CD4-positive, alpha-beta T cell treated with Interleukin-15 for 4 hours (primary cell): ENCODE measurements around the gene ANKRD37.

ENCODE experiments used
- DNase-seq: peaks from one replicate; pipeline ENCODE4 v3.0.0-alpha.2; 2020; ENCODE audit warnings: low spot score

The ANKRD37 gene

DNA sequence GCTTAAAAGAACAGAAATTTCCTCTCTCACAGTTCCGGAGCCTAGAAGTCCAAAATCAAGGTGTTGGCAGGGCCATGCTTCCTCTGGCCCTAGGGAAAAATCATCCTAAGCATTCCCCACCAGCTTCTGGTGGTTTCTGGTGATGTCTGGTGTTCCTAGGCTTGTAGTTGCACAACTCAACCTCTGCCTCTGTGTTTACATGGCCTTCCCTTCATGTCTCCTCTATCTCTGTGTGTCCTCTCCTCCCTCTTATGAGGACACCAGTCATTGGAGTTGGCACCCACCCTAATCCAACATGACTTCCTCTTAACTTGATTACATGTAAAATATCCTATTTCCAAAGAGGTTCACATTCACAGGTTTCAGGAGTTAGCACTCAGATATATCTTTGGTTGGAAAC lies 16.3 kb upstream of the ANKRD37 start:
- DNase-seq: no peak

- no peak for DNase-seq
Observed at GRCh38 chr4:185381288-185382196, 15.1 kb upstream of the ANKRD37 start.

GRCh38 chr4:185382754-185383153 lies 13.9 kb upstream of the ANKRD37 start:
- DNase-seq: no peak

- DNase-seq: no peak
Observed at GRCh38 chr4:185383451-185383850, 13.2 kb upstream of the ANKRD37 start.

DNA sequence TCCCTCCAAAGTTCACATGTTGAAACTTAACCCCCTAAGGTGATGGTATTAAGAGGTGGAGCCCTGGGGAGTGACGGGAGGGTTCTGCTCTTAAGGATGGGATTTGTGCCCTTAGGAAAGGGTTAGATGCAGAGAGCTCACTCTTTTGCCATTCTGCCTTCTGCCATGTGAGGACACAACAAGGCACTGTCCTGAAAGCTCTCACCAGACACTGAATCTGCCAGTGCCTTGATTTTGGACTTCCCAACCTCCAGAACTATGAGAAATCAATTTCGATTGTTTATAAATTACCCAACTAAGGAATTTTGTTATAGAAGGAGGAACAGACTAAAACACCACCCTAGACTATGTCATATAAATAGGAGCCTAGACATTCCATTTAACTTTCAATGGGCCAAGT lies 12.6 kb upstream of the ANKRD37 start:
- no peak for DNase-seq

DNA sequence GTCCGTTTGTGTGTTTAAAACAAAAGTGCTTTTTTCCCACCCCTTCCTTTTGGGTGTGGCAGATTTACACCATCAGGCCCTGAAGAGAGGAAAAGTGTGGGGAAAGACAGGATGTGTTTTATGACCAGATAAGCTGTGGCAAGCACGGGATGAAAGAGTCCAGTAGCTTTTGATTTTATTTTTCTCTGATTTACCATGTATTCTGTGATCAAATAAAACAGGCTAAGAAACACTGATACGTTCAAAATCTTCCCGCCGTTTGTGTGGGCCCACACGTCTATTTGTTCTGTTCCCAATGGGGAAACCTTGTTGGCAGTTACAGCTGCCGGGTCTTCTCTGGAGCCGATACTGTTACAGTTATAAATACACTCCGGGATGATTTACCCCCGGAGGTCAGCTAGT lies 11.7 kb upstream of the ANKRD37 start:
- no peak for DNase-seq

GRCh38 chr4:185387957-185388356 lies 8.7 kb upstream of the ANKRD37 start:
- DNase-seq: no peak

- no peak for DNase-seq
Observed at GRCh38 chr4:185390941-185391340, 5.7 kb upstream of the ANKRD37 start.

GRCh38 chr4:185392156-185392555 lies 4.5 kb upstream of the ANKRD37 start:
- no peak for DNase-seq

GRCh38 chr4:185394568-185395237 lies 1.9 kb upstream of the ANKRD37 start:
- DNase-seq: peak; percentile 49

DNA sequence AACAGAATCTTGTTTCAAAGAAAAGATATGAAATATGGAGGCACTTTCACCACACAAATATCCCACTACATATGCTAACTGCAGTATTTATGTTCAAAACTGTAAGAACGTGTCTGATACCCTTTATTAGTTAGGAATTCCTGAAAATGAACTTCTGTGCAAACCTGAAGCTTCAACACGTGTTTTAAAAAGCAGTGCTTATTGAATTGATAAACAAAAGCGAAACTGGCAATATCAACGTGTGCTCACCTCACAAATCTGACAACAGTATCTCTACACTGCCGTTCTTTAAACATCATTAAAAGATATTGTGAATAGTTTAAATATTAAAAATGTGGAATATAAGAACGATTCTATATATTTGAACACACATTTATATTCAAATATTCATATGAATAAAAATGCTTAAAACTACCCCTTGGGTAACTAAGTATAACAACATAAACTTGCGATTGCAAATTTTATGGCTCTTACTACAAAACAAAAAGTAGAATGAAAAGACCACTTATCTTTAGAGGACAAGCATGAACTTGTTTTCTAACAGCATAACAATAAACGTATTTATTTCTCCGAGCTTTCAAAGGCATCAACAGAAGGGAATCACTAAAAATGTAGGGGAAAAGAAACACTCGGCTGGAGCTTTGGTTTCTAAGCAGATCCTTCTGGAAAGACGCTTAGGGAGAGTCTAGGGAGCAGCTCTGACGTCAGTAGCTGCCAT lies 1.2 kb upstream of the ANKRD37 start, which contains the start of gene LRP2BP:
LRP2BP (minus strand) TSS at position 687 of the 718 bp plus-strand sequence. CDS start 17,738 bp downstream, outside the sequence.
- peak; percentile 13 for DNase-seq

GRCh38 chr4:185395956-185396723 lies 501 bp upstream of the ANKRD37 start:
- peak; percentile 97 for DNase-seq

GRCh38 chr4:185398618-185399017 lies 2.0 kb downstream of the ANKRD37 start:
- DNase-seq: no peak

DNA sequence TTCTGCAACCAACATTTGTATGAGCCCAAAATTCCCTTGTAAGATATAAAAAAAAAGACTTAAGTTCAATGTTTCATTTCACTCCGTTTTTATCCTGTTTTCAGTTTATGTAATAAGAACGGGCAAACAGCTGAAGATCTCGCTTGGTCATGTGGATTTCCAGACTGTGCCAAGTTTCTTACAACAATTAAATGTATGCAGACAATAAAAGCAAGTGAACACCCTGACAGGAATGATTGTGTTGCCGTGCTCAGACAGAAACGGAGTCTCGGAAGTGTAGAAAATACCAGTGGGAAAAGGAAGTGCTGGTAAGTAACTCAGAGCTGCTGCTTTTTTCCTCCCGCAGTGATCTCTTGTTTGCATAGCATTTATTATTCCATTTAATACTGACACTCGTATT lies 2.8 kb downstream of the ANKRD37 start:
- DNase-seq: no peak

DNA sequence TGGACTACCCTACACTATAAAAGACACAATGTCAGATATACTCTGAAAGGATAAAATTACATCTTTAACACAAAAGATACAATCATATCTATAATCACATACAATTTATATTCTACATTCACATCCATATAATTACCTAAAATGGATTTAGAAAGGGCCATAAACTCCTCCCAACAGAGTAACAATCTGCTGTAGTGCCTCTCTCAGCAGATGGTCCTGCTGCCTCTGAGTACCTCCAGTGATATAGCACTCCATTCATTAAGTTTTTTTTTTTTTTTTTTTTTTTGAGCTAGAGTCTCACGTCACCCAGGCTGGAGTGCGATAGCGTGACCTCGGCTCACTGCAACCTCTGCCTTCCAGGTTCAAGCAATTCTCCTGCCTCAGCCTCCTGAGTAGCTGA lies 7.4 kb downstream of the ANKRD37 start:
- no peak for DNase-seq

GRCh38 chr4:185405296-185405999 lies 8.8 kb downstream of the ANKRD37 start:
- no peak for DNase-seq

DNA sequence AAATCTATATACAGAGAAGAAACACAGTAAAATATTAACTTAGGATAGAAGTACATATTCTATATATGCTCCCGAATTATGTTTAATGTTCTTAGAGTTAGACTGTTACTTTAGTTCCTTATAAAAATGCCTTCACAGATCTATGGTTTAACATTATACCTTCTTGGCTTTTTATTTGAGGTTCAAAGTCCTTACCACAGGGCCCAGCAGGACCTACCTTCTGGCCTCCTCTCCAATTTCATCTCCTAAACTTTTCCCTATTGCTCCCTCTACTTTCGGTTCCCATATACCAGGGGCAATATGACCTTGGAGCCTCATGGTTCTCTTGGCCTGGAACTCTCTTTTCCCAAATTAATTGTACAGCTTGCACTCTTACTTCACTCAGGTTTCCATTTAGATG lies 11.8 kb downstream of the ANKRD37 start:
- DNase-seq: no peak

- no peak for DNase-seq
Observed at GRCh38 chr4:185411849-185412248, 15.2 kb downstream of the ANKRD37 start.

DNA sequence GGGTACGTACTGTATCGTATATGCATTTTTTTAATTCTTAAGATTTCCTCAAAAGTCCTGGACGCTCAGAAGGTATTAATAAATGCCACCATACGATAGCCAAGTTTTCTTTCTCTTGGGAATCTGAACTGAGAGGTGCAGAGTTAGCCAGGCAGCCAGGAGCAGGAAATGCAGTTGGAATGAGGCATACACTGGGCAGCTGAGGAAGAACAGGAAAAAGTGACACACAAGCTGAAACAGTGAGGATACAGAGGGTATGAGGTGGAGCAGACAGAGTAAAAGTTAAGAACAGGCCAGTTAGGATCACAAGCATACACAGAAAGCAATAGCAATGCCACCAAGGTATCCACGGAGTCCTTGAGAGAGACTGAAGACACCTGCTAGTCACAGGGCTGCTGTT lies 15.8 kb downstream of the ANKRD37 start:
- DNase-seq: no peak

GRCh38 chr4:185416955-185417354 lies 20.3 kb downstream of the ANKRD37 start:
- DNase-seq: no peak
